Measurements from ENCODE around the gene KCNK7. TPM values are rescaled to one million over a fixed set of nuclear protein-coding genes. Genes with fewer than 3 reads are reported as not detected.

Gene KCNK7
- total RNA-seq, 1 experiment from 2014 or later: 1.8 TPM

- peaks cover 16 to 42% (median 37%) of the 10 kb centered on the region in 3 experiments; a peak in 6 of 7 replicates for H3K36me3 Mint-ChIP-seq (ENCODE audit: insufficient read depth in 1 of 3, low read depth in 3 of 3)
- H2AFZ ChIP-seq (ENCODE audit: low read length): no peak overlapping the region
- H4K91ac ChIP-seq (ENCODE audit: insufficient read length, low read depth, low read length): no peak overlapping the region
- no peak overlapping the region for H4K5ac ChIP-seq (ENCODE audit: insufficient read length, low read depth, low read length)
- H3K79me1 ChIP-seq (ENCODE audit: insufficient read depth, low read depth, low read length, poor library complexity, severe bottlenecking): no peaks in the 10 kb centered on the region
- no peak overlapping the region for H3K27ac Mint-ChIP-seq
- H3K23me2 ChIP-seq (ENCODE audit: insufficient read length, low read depth, low read length, poor library complexity, severe bottlenecking): peaks cover 5% of the 10 kb centered on the region
- no peaks in the 10 kb centered on the region for H3K79me2 ChIP-seq (ENCODE audit: insufficient read depth, low read length)
- H3K14ac ChIP-seq (ENCODE audit: insufficient read depth, low read length): no peak overlapping the region
- DNase-seq: no peak
- no peak overlapping the region for H3K4ac ChIP-seq (ENCODE audit: low read depth, low read length)
- H2BK12ac ChIP-seq (ENCODE audit: insufficient read length, low read depth, low read length): no peak overlapping the region
- no peak overlapping the region for H2BK120ac ChIP-seq (ENCODE audit: low read depth, low read length, poor library complexity, severe bottlenecking)
- no peak overlapping the region for H3K23ac ChIP-seq (ENCODE audit: insufficient read length, low read depth, low read length)
- H4K8ac ChIP-seq (replicated peaks; ENCODE audit: insufficient read length, low read depth, low read length): no peak overlapping the region
- no peak overlapping the region for H3K27ac ChIP-seq (ENCODE audit: insufficient read length, low read depth, low read length)
- no peaks in the 10 kb centered on the region for H3K27me3 Mint-ChIP-seq (ENCODE audit: low read depth)
- H3K56ac ChIP-seq (ENCODE audit: insufficient read length, low read depth, low read length): no peak overlapping the region
- no peak overlapping the region for H3K18ac ChIP-seq (ENCODE audit: insufficient read length, low read depth, low read length)
- no peak for TF ChIP-seq CTCF (conservative IDR thresholded peaks at IDR 0.05)
- WGBS (ENCODE audit: extremely low coverage, insufficient read length, low lambda C conversion rate): no CpG with 5 or more reads among the region's 11 CpGs
- H2BK20ac ChIP-seq (ENCODE audit: low read depth, low read length, poor library complexity, severe bottlenecking): no peak overlapping the region
- H3K27me3 ChIP-seq (ENCODE audit: insufficient read depth, low read length): no peaks in the 10 kb centered on the region
- H2BK5ac ChIP-seq (ENCODE audit: insufficient read length, low read length): no peak overlapping the region
- no peak overlapping the region for H3K4me3 Mint-ChIP-seq
- H3K4me2 ChIP-seq (ENCODE audit: insufficient read depth, insufficient read length, low read length): no peak overlapping the region
- H3K9ac ChIP-seq (ENCODE audit: extremely low read depth, insufficient read length, low read length): no peak overlapping the region
- H2BK15ac ChIP-seq (ENCODE audit: low read depth, low read length): no peak overlapping the region
- no peaks in the 10 kb centered on the region; the same call in 1 of the 2 replicates for H3K4me1 ChIP-seq (ENCODE audit: insufficient read depth, low read length)
- H3K4me1 Mint-ChIP-seq: peaks cover 17 to 18% of the 10 kb centered on the region in 2 experiments
- H3T11ph ChIP-seq (ENCODE audit: low read length): no peak overlapping the region
- no peaks in the 10 kb centered on the region for H3K9me3 ChIP-seq (ENCODE audit: control insufficient read depth, low read depth, low read length)
- H4K20me1 ChIP-seq (ENCODE audit: control insufficient read depth, insufficient read depth, insufficient read length): no peaks in the 10 kb centered on the region
- H2AK5ac ChIP-seq (ENCODE audit: insufficient read length, low read length): no peak overlapping the region
- H3K9me3 Mint-ChIP-seq: no peaks in the 10 kb centered on the region
Observed at GRCh38 chr11:65634440-65634839, 38.8 kb upstream of the KCNK7 start.
